ENCODE data around the gene INSYN2B. TPM values are rescaled to one million over a fixed set of nuclear protein-coding genes. Genes with fewer than 3 reads are reported as not detected.
A peak's percentile ranks its signal among the peaks of the same experiment; 100 is the strongest.

The INSYN2B gene
- total RNA-seq, 1 donor from 2014 or later, result 0.35 TPM

- Mint-ChIP-seq H3K9me3 (peaks cover 2% of the 10 kb centered on the region), H3K36me3 (ENCODE audit: low read depth) (no peaks in the 10 kb centered on the region), H3K4me1 (no peaks in the 10 kb centered on the region), H3K27ac (ENCODE audit: unreplicated experiment) (no peak overlapping the region), H3K4me3 (no peak overlapping the region), H3K27me3 (ENCODE audit: low read depth) (no peaks in the 10 kb centered on the region)
- no peak for DNase-seq (ENCODE audit: low read depth, low spot score)
- TF ChIP-seq CTCF (conservative IDR thresholded peaks at IDR 0.05), result no peak
Observed at GRCh38 chr5:169875091-169875728, 105.1 kb downstream of the INSYN2B start.

DNA sequence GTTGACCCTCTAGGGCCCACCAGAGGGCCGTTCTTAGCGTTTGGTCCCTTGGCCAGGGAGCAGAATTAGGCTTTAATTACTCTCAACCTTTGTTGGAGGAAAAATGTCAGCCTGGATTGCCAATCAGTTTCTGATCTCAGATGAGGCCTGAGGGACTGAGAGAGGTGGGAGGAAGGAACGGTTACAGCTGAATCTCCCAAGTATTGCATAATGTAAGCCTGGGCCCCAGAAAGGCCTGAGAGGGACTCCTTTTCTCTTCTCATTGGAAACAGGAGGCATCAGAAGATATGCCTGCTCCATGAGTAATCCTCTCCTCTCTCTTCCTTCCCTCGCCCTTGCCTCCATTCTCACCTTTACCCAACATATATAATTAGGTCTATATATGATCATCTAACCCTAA is 105.7 kb downstream of the INSYN2B start:
- peak overlapping the region; percentile 32 for H3K27ac Mint-ChIP-seq (ENCODE audit: unreplicated experiment)
- no peaks in the 10 kb centered on the region for H3K36me3 Mint-ChIP-seq (ENCODE audit: low read depth)
- no peak for TF ChIP-seq CTCF (conservative IDR thresholded peaks at IDR 0.05)
- no peaks in the 10 kb centered on the region for H3K4me1 Mint-ChIP-seq
- peaks cover 2% of the 10 kb centered on the region for H3K9me3 Mint-ChIP-seq
- DNase-seq (ENCODE audit: low read depth, low spot score), result no peak
- H3K4me3 Mint-ChIP-seq, result no peak overlapping the region
- H3K27me3 Mint-ChIP-seq (ENCODE audit: low read depth), result no peaks in the 10 kb centered on the region

DNA sequence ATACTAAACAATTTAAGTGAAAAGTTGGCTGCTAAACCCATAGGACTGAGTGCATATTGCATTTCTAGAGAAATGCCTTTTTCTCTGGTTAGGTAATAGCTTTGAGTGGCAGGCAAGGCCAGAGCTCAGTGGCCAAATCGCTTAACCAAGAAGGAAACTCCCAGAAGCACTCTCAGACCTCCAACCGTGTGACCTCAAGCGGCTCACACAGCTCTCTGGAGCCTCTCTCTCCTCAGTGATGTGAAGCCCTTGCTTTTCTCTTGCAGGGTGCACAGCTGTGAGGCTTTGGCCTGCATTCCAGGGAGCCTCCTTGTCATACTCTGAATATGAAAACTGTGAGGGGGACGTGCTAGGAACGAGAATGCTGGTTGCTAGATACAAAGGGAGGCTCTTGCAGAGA is 106.7 kb downstream of the INSYN2B start:
- Mint-ChIP-seq H3K36me3 (ENCODE audit: low read depth) (no peaks in the 10 kb centered on the region), H3K27ac (ENCODE audit: unreplicated experiment) (peak overlapping the region; percentile 10)

DNA sequence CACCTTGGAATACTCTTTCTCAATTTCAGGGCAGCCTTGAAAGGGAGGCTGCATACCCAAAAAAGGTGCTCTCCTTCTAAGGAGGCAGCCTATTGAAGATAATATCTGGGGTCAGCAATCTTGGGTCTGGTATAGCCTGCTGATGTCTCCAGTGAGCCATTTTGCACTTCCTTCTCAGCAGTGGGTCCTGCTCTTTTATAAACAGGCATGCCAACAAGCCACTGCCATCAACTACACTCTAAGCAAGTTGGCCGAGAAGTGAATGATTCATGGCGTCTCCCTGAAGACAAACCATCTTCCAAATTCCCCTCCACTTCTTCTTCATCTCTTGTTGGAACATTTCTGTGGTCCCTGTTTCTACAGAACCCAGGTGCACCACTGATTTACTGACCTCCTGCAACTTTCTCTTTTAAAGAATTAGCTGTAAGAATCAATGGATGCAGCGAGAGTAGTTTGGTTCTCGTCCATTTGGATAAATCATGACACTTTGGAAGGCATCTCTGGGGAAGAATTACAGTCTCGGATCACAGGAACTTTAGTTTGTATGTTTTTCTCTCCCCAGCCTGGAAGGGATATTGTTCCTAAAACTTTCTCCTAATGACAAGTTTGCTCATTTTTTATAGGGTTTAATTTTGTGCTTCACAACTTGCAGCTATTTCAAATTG is 108.3 kb downstream of the INSYN2B start:
- no peak for TF ChIP-seq CTCF (conservative IDR thresholded peaks at IDR 0.05)
- no peak overlapping the region for H3K4me3 Mint-ChIP-seq
- peaks cover 4% of the 10 kb centered on the region for H3K4me1 Mint-ChIP-seq
- no peaks in the 10 kb centered on the region for H3K36me3 Mint-ChIP-seq (ENCODE audit: low read depth)
- peaks cover 2% of the 10 kb centered on the region for H3K9me3 Mint-ChIP-seq
- no peaks in the 10 kb centered on the region for H3K27me3 Mint-ChIP-seq (ENCODE audit: low read depth)
- no peak for DNase-seq (ENCODE audit: low read depth, low spot score)
- no peak overlapping the region for H3K27ac Mint-ChIP-seq (ENCODE audit: unreplicated experiment)

More for the DNA sequence above, 106.7 kb downstream of the INSYN2B start:
- Mint-ChIP-seq H3K4me1 (peaks cover 4% of the 10 kb centered on the region), H3K4me3 (no peak overlapping the region), H3K27me3 (ENCODE audit: low read depth) (no peaks in the 10 kb centered on the region), H3K9me3 (peaks cover 2% of the 10 kb centered on the region)
- no peak for DNase-seq (ENCODE audit: low read depth, low spot score)
- TF ChIP-seq CTCF (conservative IDR thresholded peaks at IDR 0.05), result no peak

- no peaks in the 10 kb centered on the region for H3K27me3 Mint-ChIP-seq (ENCODE audit: low read depth)
- no peak overlapping the region for H3K4me3 Mint-ChIP-seq
- peaks cover 4% of the 10 kb centered on the region for H3K4me1 Mint-ChIP-seq
- no peak for DNase-seq (ENCODE audit: low read depth, low spot score)
- no peaks in the 10 kb centered on the region for H3K36me3 Mint-ChIP-seq (ENCODE audit: low read depth)
- H3K27ac Mint-ChIP-seq (ENCODE audit: unreplicated experiment), result no peak overlapping the region
- no peak for TF ChIP-seq CTCF (conservative IDR thresholded peaks at IDR 0.05)
- H3K9me3 Mint-ChIP-seq, result no peaks in the 10 kb centered on the region
Observed at GRCh38 chr5:169870211-169870610, 110.1 kb downstream of the INSYN2B start.
